ENCODE data around the gene ABTB2.

DNA sequence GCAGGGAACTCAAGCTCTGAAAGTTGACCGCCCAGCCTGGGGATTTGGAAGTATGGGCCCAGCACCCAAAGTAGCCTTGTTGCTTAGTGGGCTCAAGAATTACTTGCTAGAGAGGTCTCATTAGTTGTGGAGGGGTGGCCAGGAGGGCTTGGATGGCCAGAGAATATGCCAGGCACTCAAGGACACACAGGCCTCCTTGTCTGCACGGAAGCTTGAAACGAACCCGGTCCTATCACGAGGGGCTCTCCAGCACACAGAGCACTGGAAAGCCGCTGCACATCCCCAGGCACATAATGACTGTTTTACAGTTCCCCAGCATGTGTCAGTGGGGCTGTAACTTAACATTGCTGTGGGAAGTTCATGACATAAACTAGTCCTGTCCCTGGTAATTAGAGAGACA lies 196.4 kb downstream of the ABTB2 start:
- no peak for TF ChIP-seq POLR2AphosphoS5 (IDR thresholded peaks at IDR 0.05; ENCODE audit: low read depth, low read length)
- no peak for TF ChIP-seq REST (IDR thresholded peaks at IDR 0.05; ENCODE audit: insufficient read depth in 1 of 2, low read depth in 2 of 2, low read length in 2 of 2)
- no peak for TF ChIP-seq TAF1 (IDR thresholded peaks at IDR 0.05; ENCODE audit: borderline replicate concordance, insufficient read depth, low read length)
- TF ChIP-seq SIN3A (IDR thresholded peaks at IDR 0.05; ENCODE audit: borderline replicate concordance, insufficient read depth, low read length), result no peak

All from PFSK-1 (cell line).